HEK293T (cell line): Measurements from ENCODE around the gene MRPL19.

ENCODE experiments used
- BHLHE40 ChIP-seq: fragments of 450-650 bp; IDR thresholded peaks from 2 replicates; pipeline ENCODE4 v1.6.1; 2016; ENCODE audit warnings: mild to moderate bottlenecking, moderate library complexity, borderline replicate concordance
- CTBP1 ChIP-seq: fragments of 450-650 bp; IDR thresholded peaks from 2 replicates; pipeline ENCODE4 v1.6.1; 2016; ENCODE audit warnings: borderline replicate concordance
- FOXK2 ChIP-seq: fragments of 450-650 bp; IDR thresholded peaks from 2 replicates; pipeline ENCODE4 v1.6.1; 2016; ENCODE audit warnings: mild to moderate bottlenecking
- TARDBP ChIP-seq: fragments of 450-650 bp; IDR thresholded peaks from 2 replicates; pipeline ENCODE4 v1.6.1; 2016

GRCh38 chr2:75605770-75606529, 40.6 kb upstream of the MRPL19 start:
- TF ChIP-seq BHLHE40 = no peak
- TF ChIP-seq TARDBP = no peak
- TF ChIP-seq FOXK2 = no peak
- TF ChIP-seq CTBP1 = no peak
